ENCODE results near the gene ADAM8. TPM values are rescaled to one million over a fixed set of nuclear protein-coding genes. Genes with fewer than 3 reads are reported as not detected.
"Not testable (repeated sequence)": the region's sequence is repeated elsewhere in the genome, so short reads cannot be mapped to it uniquely, and the experiment has no call there.

ADAM8 gene
- total and polyA plus RNA-seq, 2 donors (not counting 1 experiment from before 2014, with no cell fraction given): 116 to 196 TPM

DNA sequence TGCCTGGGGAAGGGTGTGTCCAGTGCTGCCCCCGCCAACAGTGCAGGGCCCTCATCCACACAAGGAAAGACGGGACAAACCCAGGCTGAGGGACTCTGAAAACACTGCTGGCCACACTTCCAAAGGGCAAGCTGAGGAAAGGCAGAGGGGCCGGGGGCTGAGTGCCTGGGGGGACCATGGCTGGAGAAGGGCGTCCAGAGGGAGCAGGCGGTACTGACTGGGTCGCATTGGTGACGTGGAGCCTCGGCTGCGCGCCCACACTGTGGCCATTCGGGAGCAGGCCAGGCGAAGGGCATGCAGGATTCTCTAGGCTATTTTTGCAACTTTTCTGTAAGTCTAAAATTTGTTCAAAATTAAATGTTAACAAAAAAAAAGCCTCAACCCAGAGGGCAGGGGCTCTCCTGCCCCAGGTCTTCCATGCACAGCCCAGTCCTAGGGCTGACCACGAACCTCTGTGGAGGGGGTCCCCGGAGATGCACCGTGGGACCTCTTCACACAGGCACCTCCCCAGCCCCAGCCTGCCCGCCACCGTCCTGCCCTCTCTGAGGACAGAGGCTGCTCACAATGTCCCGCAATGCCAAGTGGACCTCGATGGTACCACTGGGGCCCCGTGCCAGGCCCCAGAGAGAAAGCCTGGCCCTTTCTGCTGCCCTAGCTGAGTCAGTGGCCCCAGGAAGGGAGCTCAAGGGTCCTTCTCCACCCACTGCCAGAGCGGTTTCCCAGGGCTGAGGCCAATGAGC, 10.4 kb downstream of the ADAM8 start:
- Mint-ChIP-seq H3K4me3 (no peak overlapping the region), H3K27me3 (no peaks in the 10 kb centered on the region), H3K9me3 (ENCODE audit: insufficient read depth) (no peaks in the 10 kb centered on the region), H3K4me1 (peaks cover 37% of the 10 kb centered on the region), H3K27ac (no peak overlapping the region)
- Histone ChIP-seq H3K9me3 (ENCODE audit: control extremely low read depth in 1 of 3, control insufficient read depth in 2 of 3, insufficient read depth in 1 of 3, low read length in 2 of 3) (no peaks in the 10 kb centered on the region), H3K4me3 (ENCODE audit: control extremely low read depth in 1 of 5, extremely low read depth in 1 of 5, insufficient read depth in 1 of 5, low read depth in 2 of 5, low read length in 4 of 5) (no peak overlapping the region), H4K20me1 (ENCODE audit: control insufficient read depth, insufficient read depth, low read length, poor library complexity, severe bottlenecking) (peaks cover 22% of the 10 kb centered on the region), H3K4me2 (replicated peaks; ENCODE audit: low read depth, low read length, poor library complexity, severe bottlenecking) (no peak overlapping the region), H3K27me3 (replicated peaks in 1 of 4; ENCODE audit: control extremely low read depth in 1 of 4, control insufficient read depth in 3 of 4, insufficient read depth in 4 of 4, low read length in 3 of 4) (no peaks in the 10 kb centered on the region), H2AFZ (ENCODE audit: insufficient read depth, low read depth, low read length, poor library complexity, severe bottlenecking) (no peak overlapping the region), H3K4me1 (ENCODE audit: control insufficient read depth in 2 of 2, insufficient read depth in 2 of 2, low read length in 2 of 2) (peaks cover 21 to 34% of the 10 kb centered on the region in 2 donors), H3K27ac (ENCODE audit: low read length in 2 of 2) (no peak overlapping the region), H3K79me2 (ENCODE audit: control insufficient read depth, insufficient read depth, low read length) (no peaks in the 10 kb centered on the region), H3K9ac (ENCODE audit: low read length) (no peak overlapping the region), H3K36me3 (replicated peaks in 1 of 2; ENCODE audit: control extremely low read depth in 1 of 2, control insufficient read depth in 1 of 2, extremely low read depth in 1 of 2, insufficient read depth in 2 of 2, low read length in 1 of 2) (peaks cover 0 to 51% of the 10 kb centered on the region in 2 experiments)
- POLR2A ChIA-PET: interaction anchor here (0.6 kb wide), 1 partner anchor 9 kb away, joined by 3 read pairs; no protein-coding TSS in a partner anchor
- CTCF ChIA-PET: interaction anchor here (0.7 to 1.2 kb wide), 3 partner anchors 9 to 41 kb away, joined by 4 read pairs; partner anchors contain the start of gene ADAM8
- DNase-seq (no peak), ATAC-seq (ENCODE audit: low read depth) (no peak)
- 95% methylated on average over 20 of the region's 21 CpGs for WGBS (ENCODE audit: insufficient coverage)
- intact Hi-C loops (cut with micrococcal nuclease): no loop called here
- TF ChIP-seq CTCF (IDR thresholded peaks at IDR 0.05): no peak

- peaks cover 29 to 45% of the 10 kb centered on the region in 2 donors for H3K4me1 ChIP-seq (ENCODE audit: control insufficient read depth in 2 of 2, insufficient read depth in 2 of 2, low read length in 2 of 2)
- H3K4me3 ChIP-seq (ENCODE audit: control extremely low read depth in 1 of 5, extremely low read depth in 1 of 5, insufficient read depth in 1 of 5, low read depth in 2 of 5, low read length in 4 of 5); H2AFZ ChIP-seq (ENCODE audit: insufficient read depth, low read depth, low read length, poor library complexity, severe bottlenecking); H3K27ac ChIP-seq (ENCODE audit: low read length in 2 of 2); H3K9ac ChIP-seq (ENCODE audit: low read length); H3K9me3 Mint-ChIP-seq (ENCODE audit: insufficient read depth); H3K4me3 Mint-ChIP-seq; H3K4me2 ChIP-seq (replicated peaks; ENCODE audit: low read depth, low read length, poor library complexity, severe bottlenecking); H3K27me3 ChIP-seq (replicated peaks in 1 of 4; ENCODE audit: control extremely low read depth in 1 of 4, control insufficient read depth in 3 of 4, insufficient read depth in 4 of 4, low read length in 3 of 4); intact Hi-C loops (cut with micrococcal nuclease); H3K27me3 Mint-ChIP-seq; H3K27ac Mint-ChIP-seq; H3K9me3 ChIP-seq (ENCODE audit: control extremely low read depth in 1 of 3, control insufficient read depth in 2 of 3, insufficient read depth in 1 of 3, low read length in 2 of 3); H3K79me2 ChIP-seq (ENCODE audit: control insufficient read depth, insufficient read depth, low read length); ATAC-seq (ENCODE audit: low read depth); DNase-seq: not testable (repeated sequence)
- 86% methylated on average over 8 of the region's 10 CpGs for WGBS (ENCODE audit: insufficient coverage)
- ChIA-PET POLR2A (interaction anchor here (2.4 kb wide), 1 partner anchor 10 kb away, joined by 11 read pairs; no protein-coding TSS in a partner anchor), CTCF (interaction anchor here (0.7 to 8.9 kb wide), 4 partner anchors 8 to 42 kb away, joined by 3 to 80 read pairs (median 4); partner anchors contain the start of gene ADAM8)
- H4K20me1 ChIP-seq (ENCODE audit: control insufficient read depth, insufficient read depth, low read length, poor library complexity, severe bottlenecking): peaks cover 19% of the 10 kb centered on the region
- H3K36me3 ChIP-seq (replicated peaks in 1 of 2; ENCODE audit: control extremely low read depth in 1 of 2, control insufficient read depth in 1 of 2, extremely low read depth in 1 of 2, insufficient read depth in 2 of 2, low read length in 1 of 2): peaks cover 0 to 39% of the 10 kb centered on the region in 2 experiments
- H3K4me1 Mint-ChIP-seq: peaks cover 47% of the 10 kb centered on the region
Observed at GRCh38 chr10:133265052-133265451, 11.6 kb downstream of the ADAM8 start.
